ENCODE data around the gene GNPTAB. TPM values are rescaled to one million over a fixed set of nuclear protein-coding genes. Genes with fewer than 3 reads are reported as not detected.

GNPTAB gene
- total RNA-seq, 1 donor from 2014 or later = 43.7 TPM

DNA sequence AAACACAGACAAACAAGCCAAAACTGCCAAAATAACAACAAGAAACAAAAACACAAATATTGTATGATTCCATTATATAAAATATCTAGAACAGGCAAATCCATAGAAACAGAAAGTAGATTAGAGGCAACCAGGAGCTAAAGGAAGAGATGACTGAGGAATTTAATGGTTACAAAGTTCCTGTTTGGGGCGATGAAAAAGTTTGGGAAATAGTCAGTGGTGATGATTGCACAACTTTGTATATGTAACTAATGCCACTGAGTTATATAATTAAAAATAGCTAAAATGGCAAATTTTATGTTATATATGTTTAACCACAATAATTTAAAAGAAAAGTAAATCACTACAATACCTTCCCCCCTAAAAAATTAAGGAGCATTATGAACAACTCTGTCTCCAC lies 24.5 kb downstream of the GNPTAB start:
- Mint-ChIP-seq H3K36me3 (ENCODE audit: low read depth, unreplicated experiment) (peaks cover 1% of the 10 kb centered on the region), H3K27ac (ENCODE audit: unreplicated experiment) (no peak overlapping the region), H3K4me3 (ENCODE audit: unreplicated experiment) (no peak overlapping the region), H3K9me3 (ENCODE audit: unreplicated experiment) (no peaks in the 10 kb centered on the region), H3K27me3 (ENCODE audit: low read depth, unreplicated experiment) (no peaks in the 10 kb centered on the region), H3K4me1 (ENCODE audit: low read depth, unreplicated experiment) (no peaks in the 10 kb centered on the region)
- Histone ChIP-seq H3K27ac (ENCODE audit: low read depth, low read length) (no peak overlapping the region), H3K36me3 (ENCODE audit: insufficient read depth, low read length) (no peaks in the 10 kb centered on the region), H3K9ac (ENCODE audit: low read length) (no peak overlapping the region), H3K4me1 (ENCODE audit: insufficient read depth, low read length) (no peaks in the 10 kb centered on the region), H3K9me3 (ENCODE audit: insufficient read depth, low read depth, low read length) (no peaks in the 10 kb centered on the region), H3K4me3 (ENCODE audit: insufficient read depth, low read depth, low read length) (no peak overlapping the region), H3K79me2 (ENCODE audit: insufficient read depth, low read length) (peaks cover 15% of the 10 kb centered on the region), H2AFZ (ENCODE audit: low read depth, low read length) (no peak overlapping the region), H3K27me3 (ENCODE audit: insufficient read depth, low read length) (no peaks in the 10 kb centered on the region), H3K4me2 (ENCODE audit: low read length) (no peak overlapping the region), H4K20me1 (ENCODE audit: insufficient read depth, low read length) (peaks cover 7% of the 10 kb centered on the region)
- DNase-seq (ENCODE audit: low read depth) (no peak), FAIRE-seq (no peak)
- no peak for TF ChIP-seq EZH2 (IDR thresholded peaks at IDR 0.05; ENCODE audit: insufficient read depth, low read length)
- TF ChIP-seq, protein P1, sequence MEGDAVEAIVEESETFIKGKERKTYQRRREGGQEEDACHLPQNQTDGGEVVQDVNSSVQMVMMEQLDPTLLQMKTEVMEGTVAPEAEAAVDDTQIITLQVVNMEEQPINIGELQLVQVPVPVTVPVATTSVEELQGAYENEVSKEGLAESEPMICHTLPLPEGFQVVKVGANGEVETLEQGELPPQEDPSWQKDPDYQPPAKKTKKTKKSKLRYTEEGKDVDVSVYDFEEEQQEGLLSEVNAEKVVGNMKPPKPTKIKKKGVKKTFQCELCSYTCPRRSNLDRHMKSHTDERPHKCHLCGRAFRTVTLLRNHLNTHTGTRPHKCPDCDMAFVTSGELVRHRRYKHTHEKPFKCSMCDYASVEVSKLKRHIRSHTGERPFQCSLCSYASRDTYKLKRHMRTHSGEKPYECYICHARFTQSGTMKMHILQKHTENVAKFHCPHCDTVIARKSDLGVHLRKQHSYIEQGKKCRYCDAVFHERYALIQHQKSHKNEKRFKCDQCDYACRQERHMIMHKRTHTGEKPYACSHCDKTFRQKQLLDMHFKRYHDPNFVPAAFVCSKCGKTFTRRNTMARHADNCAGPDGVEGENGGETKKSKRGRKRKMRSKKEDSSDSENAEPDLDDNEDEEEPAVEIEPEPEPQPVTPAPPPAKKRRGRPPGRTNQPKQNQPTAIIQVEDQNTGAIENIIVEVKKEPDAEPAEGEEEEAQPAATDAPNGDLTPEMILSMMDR (IDR thresholded peaks at IDR 0.05; ENCODE audit: insufficient read depth, low read depth, low read length) = no peak

DNA sequence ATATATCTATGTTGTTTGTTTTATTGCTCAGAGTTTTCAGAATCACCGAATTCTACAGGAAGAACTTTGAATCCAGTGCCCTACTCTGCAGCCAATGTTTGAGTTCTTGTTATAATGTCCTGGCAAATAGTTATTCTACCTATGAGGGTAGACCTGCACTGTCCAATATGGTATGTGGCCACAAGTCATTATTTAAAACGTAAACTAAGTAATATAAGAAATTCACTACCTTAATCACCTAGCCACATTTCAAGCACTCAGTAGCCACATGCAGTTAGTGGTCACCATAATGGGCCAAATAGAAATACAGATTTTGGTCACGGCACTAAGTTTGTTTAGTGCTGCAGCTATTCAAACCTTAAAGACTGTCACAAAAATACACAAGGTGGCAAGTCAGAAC lies 26.4 kb downstream of the GNPTAB start:
- peaks cover 15% of the 10 kb centered on the region for H3K79me2 ChIP-seq (ENCODE audit: insufficient read depth, low read length)
- Mint-ChIP-seq H3K4me1 (ENCODE audit: low read depth, unreplicated experiment) (no peaks in the 10 kb centered on the region), H3K4me3 (ENCODE audit: unreplicated experiment) (no peak overlapping the region), H3K36me3 (ENCODE audit: low read depth, unreplicated experiment) (peaks cover 1% of the 10 kb centered on the region), H3K27me3 (ENCODE audit: low read depth, unreplicated experiment) (no peaks in the 10 kb centered on the region), H3K9me3 (ENCODE audit: unreplicated experiment) (no peaks in the 10 kb centered on the region), H3K27ac (ENCODE audit: unreplicated experiment) (no peak overlapping the region)
- no peaks in the 10 kb centered on the region for H3K9me3 ChIP-seq (ENCODE audit: insufficient read depth, low read depth, low read length)
- TF ChIP-seq, protein P1 (IDR thresholded peaks at IDR 0.05; ENCODE audit: insufficient read depth, low read depth, low read length) = no peak
- TF ChIP-seq EZH2 (IDR thresholded peaks at IDR 0.05; ENCODE audit: insufficient read depth, low read length) = no peak
- no peak overlapping the region for H3K9ac ChIP-seq (ENCODE audit: low read length)
- no peaks in the 10 kb centered on the region for H3K4me1 ChIP-seq (ENCODE audit: insufficient read depth, low read length)
- H3K4me3 ChIP-seq (ENCODE audit: insufficient read depth, low read depth, low read length) = no peak overlapping the region
- H3K27me3 ChIP-seq (ENCODE audit: insufficient read depth, low read length) = no peaks in the 10 kb centered on the region
- no peak for FAIRE-seq
- H3K36me3 ChIP-seq (ENCODE audit: insufficient read depth, low read length) = no peaks in the 10 kb centered on the region
- no peak for DNase-seq (ENCODE audit: low read depth)
- H3K27ac ChIP-seq (ENCODE audit: low read depth, low read length) = no peak overlapping the region
- H4K20me1 ChIP-seq (ENCODE audit: insufficient read depth, low read length) = peaks cover 7% of the 10 kb centered on the region
- no peak overlapping the region for H3K4me2 ChIP-seq (ENCODE audit: low read length)
- no peak overlapping the region for H2AFZ ChIP-seq (ENCODE audit: low read depth, low read length)

DNA sequence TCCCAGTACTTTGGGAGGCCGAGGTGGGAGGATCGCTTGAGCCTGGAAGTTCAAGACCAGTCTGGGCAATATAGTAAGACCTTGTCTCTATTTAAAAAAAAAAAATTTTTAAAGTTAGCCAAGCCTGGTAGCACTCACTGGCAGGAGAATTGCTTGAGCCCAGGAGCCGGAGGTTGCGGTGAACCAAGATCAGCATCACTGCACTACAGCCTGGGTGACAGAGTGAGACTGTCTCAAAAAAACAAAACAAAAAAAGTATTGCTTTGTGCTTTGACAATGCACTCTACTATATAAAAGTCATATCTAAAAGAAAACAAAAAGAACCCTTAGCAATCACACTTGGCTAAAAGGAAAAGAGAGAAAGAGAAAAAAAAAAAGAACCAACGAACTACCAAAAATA lies 26.8 kb downstream of the GNPTAB start:
- Histone ChIP-seq H3K79me2 (ENCODE audit: insufficient read depth, low read length) (peaks cover 15% of the 10 kb centered on the region), H2AFZ (ENCODE audit: low read depth, low read length) (no peak overlapping the region), H3K9me3 (ENCODE audit: insufficient read depth, low read depth, low read length) (no peaks in the 10 kb centered on the region), H3K4me1 (ENCODE audit: insufficient read depth, low read length) (no peaks in the 10 kb centered on the region), H3K27me3 (ENCODE audit: insufficient read depth, low read length) (no peaks in the 10 kb centered on the region), H3K4me2 (ENCODE audit: low read length) (no peak overlapping the region), H3K27ac (ENCODE audit: low read depth, low read length) (no peak overlapping the region), H3K36me3 (ENCODE audit: insufficient read depth, low read length) (no peaks in the 10 kb centered on the region), H4K20me1 (ENCODE audit: insufficient read depth, low read length) (peaks cover 7% of the 10 kb centered on the region), H3K4me3 (ENCODE audit: insufficient read depth, low read depth, low read length) (no peak overlapping the region), H3K9ac (ENCODE audit: low read length) (no peak overlapping the region)
- Mint-ChIP-seq H3K27ac (ENCODE audit: unreplicated experiment) (no peak overlapping the region), H3K4me3 (ENCODE audit: unreplicated experiment) (no peak overlapping the region), H3K4me1 (ENCODE audit: low read depth, unreplicated experiment) (peaks cover 2% of the 10 kb centered on the region), H3K9me3 (ENCODE audit: unreplicated experiment) (no peaks in the 10 kb centered on the region), H3K36me3 (ENCODE audit: low read depth, unreplicated experiment) (peaks cover 1% of the 10 kb centered on the region), H3K27me3 (ENCODE audit: low read depth, unreplicated experiment) (no peaks in the 10 kb centered on the region)
- FAIRE-seq (no peak), DNase-seq (ENCODE audit: low read depth) (no peak)
- no peak for TF ChIP-seq EZH2 (IDR thresholded peaks at IDR 0.05; ENCODE audit: insufficient read depth, low read length)
- TF ChIP-seq, protein P1 (IDR thresholded peaks at IDR 0.05; ENCODE audit: insufficient read depth, low read depth, low read length) = no peak

All from astrocyte (in vitro differentiated cells and primary cell).